Kidney (tissue), 14 donors: ENCODE results near the gene TM4SF18. TPM values are rescaled to one million over a fixed set of nuclear protein-coding genes. Genes with fewer than 3 reads are reported as not detected.
A peak's percentile ranks its signal among the peaks of the same experiment; 100 is the strongest.

Experiments used
- DNase-seq, 5 donors: peaks; one replicate each; pipeline ENCODE4 v3.0.0-alpha.2; 2013 to 2020
- FAIRE-seq: peaks from 2 replicates; lab custom pipeline; 2012; peaks lifted over from hg19 to GRCh38; lab: Jason Lieb, UNC
- H3K27ac ChIP-seq, 2 donors: one replicate each; pipeline ENCODE4 v1.7.0; 2013; ENCODE audit warnings: low read depth in 2 of 2, low read length in 2 of 2, inconsistent platforms in 1 of 2
- H3K27me3 ChIP-seq: one replicate; pipeline ENCODE4 v1.7.1; 2013; ENCODE audit warnings: low read length, inconsistent platforms; ENCODE audit not compliant: control insufficient read depth, insufficient read depth
- H3K36me3 ChIP-seq, 3 donors: one replicate each; pipeline versions ENCODE4 v1.7.0 to v1.7.1; 2013; ENCODE audit warnings: low read length in 3 of 3, control low read depth in 1 of 3, inconsistent platforms in 1 of 3; ENCODE audit not compliant: insufficient read depth in 3 of 3, control insufficient read depth in 2 of 3
- H3K4me1 ChIP-seq, 3 donors: one replicate each; pipeline versions ENCODE4 v1.7.0 to v1.7.1; 2013; ENCODE audit warnings: low read length in 3 of 3, inconsistent platforms in 1 of 3, low read depth in 1 of 3; ENCODE audit not compliant: control insufficient read depth in 2 of 3, insufficient read depth in 2 of 3
- H3K4me3 ChIP-seq, 3 donors: one replicate each; pipeline versions ENCODE4 v1.7.0 to v1.8.1; 2013; ENCODE audit warnings: low read length in 3 of 3, control low read depth in 1 of 3, inconsistent platforms in 1 of 3
- H3K9ac ChIP-seq, 3 donors: one replicate each; pipeline versions ENCODE4 v1.7.0 to v1.7.1; 2013; ENCODE audit warnings: low read length in 3 of 3, control low read depth in 1 of 3, inconsistent platforms in 1 of 3
- H3K9me3 ChIP-seq, 3 donors: one replicate each; pipeline versions ENCODE4 v1.7.0 to v1.7.1; 2013; ENCODE audit warnings: low read length in 3 of 3, control low read depth in 1 of 3, inconsistent platforms in 1 of 3; ENCODE audit not compliant: control insufficient read depth in 2 of 3, insufficient read depth in 1 of 3
- intact Hi-C: fragments of 100-400 bp; cut with DNase I; formaldehyde crosslinking; loops from one replicate; pipeline ENCODE4 v1.11.1; 2022
- polyA plus RNA-seq: library from polyadenylated mRNA; stranded (reverse); fragments of 350-450 nt; fragmentation: Illumina TruSeq; extraction: RNeasy Lipid Tissue Mini Kit (QIAGEN cat#74804); gene quantifications from one replicate; pipeline ENCODE4 v1.2.3, GENCODE V29; 2014; ENCODE audit warnings: low read depth, low replicate concordance; ENCODE audit not compliant: insufficient read depth
- total RNA-seq: library from RNA; stranded (reverse); fragmentation: NEBNext Ultra II Directional; extraction: Animal tissue kit (Norgen Biotek cat#: 25700); gene quantifications from one replicate; pipeline ENCODE4 v1.2.1, GENCODE V29; 2021
- TF ChIP-seq, protein P1 (sequence below): IDR thresholded peaks from 3 replicates; pipeline ENCODE4 v1.5.1; 2012; ENCODE audit warnings: mild to moderate bottlenecking, moderate library complexity, borderline replicate concordance; ENCODE audit not compliant: insufficient read depth; ENCODE audit errors: extremely low read depth
- donor health status: control.
- donor health status: control.
- donor health status: control.
- donor health status: control.
- donor health status: control.
- donor health status: DM: yes; HTN: yes; CAD: no.
- donor health status: Normal renal cell carcinoma (clear cell type).

Gene TM4SF18
- total and polyA plus RNA-seq, 2 donors from 2014 or later, result 14.2 to 19.7 TPM

DNA sequence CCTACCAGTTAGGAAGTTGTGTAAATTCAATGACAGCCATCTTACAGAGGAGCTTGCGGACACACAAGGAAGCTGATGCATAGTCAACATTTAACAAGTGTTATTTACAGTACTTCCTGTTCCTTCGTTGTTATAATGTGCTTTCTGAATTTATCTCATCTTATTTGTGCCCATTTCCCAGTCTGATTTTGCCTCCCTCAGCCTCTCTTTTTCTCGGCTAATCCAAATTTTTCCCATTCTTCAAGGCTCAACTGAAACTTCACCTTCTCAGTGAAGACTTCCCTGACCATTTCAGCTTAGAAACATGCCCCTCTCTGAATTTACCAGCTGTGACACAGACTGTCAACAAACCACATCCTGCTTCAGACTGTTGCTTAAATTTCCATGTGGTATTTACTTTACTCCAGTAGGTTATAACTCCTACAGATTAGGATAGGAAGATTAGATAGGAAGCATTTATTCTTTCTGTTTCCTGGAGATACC, 56.1 kb downstream of the TM4SF18 start:
- TF ChIP-seq, protein P1, sequence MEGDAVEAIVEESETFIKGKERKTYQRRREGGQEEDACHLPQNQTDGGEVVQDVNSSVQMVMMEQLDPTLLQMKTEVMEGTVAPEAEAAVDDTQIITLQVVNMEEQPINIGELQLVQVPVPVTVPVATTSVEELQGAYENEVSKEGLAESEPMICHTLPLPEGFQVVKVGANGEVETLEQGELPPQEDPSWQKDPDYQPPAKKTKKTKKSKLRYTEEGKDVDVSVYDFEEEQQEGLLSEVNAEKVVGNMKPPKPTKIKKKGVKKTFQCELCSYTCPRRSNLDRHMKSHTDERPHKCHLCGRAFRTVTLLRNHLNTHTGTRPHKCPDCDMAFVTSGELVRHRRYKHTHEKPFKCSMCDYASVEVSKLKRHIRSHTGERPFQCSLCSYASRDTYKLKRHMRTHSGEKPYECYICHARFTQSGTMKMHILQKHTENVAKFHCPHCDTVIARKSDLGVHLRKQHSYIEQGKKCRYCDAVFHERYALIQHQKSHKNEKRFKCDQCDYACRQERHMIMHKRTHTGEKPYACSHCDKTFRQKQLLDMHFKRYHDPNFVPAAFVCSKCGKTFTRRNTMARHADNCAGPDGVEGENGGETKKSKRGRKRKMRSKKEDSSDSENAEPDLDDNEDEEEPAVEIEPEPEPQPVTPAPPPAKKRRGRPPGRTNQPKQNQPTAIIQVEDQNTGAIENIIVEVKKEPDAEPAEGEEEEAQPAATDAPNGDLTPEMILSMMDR, result no peak
- FAIRE-seq, result no peak
- Histone ChIP-seq H3K9ac (no peak overlapping the region), H3K4me3 (no peak overlapping the region), H3K4me1 (no peaks in the 10 kb centered on the region), H3K27me3 (no peaks in the 10 kb centered on the region), H3K36me3 (no peaks in the 10 kb centered on the region), H3K9me3 (no peaks in the 10 kb centered on the region), H3K27ac (no peak overlapping the region)
- no peak for DNase-seq
- intact Hi-C loops, result loop anchor here (10.0 kb wide), 1 partner anchor 323 kb away; no protein-coding TSS in a partner anchor

DNA sequence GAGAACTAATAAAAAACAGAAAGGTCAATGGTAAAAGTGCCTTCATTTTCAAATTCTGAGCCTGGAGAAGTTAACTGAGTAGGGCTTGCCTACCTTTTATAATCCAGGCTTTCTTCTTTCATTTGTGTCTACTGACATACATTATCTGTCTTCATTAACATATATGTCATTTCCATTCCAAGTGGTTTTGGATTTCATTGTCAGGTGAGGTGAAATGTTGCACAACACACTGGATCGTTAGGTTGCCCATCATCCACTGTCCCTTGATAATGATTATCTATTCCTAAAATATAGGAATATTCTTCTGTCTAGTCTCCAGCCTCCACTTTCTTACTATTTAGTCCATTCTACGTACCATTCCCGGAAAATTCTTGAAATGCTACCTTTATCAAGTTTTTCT, 56.8 kb downstream of the TM4SF18 start:
- H3K36me3 ChIP-seq, result no peaks in the 10 kb centered on the region
- H3K27ac ChIP-seq, result no peak overlapping the region
- intact Hi-C loops, result loop anchor here (10.0 kb wide), 1 partner anchor 322 kb away; no protein-coding TSS in a partner anchor
- no peaks in the 10 kb centered on the region for H3K4me1 ChIP-seq
- H3K27me3 ChIP-seq, result no peaks in the 10 kb centered on the region
- DNase-seq (no peak), FAIRE-seq (no peak)
- no peak overlapping the region for H3K4me3 ChIP-seq
- H3K9ac ChIP-seq, result no peak overlapping the region
- TF ChIP-seq, protein P1, result no peak
- H3K9me3 ChIP-seq, result no peaks in the 10 kb centered on the region

DNA sequence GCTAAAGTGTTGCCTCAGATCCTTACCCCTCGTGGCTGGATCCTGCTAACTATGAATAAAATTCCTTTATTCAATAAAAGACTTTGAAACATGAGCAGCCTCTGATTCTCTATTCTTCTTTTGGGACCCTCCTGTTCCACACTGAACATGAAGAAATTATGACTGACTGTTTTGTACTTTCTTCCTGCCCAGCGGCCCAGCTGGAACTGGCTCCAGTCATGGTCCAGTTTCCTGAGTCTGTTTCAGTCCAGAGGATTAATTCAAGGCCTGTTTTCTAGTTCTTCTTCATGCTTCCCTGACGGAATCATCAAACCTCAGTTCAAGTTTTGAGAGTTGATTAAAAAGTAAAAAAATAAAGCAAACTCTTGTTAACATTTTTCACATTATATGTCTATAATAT, 59.2 kb downstream of the TM4SF18 start:
- Histone ChIP-seq H3K4me1 (no peaks in the 10 kb centered on the region), H3K4me3 (no peak overlapping the region), H3K9me3 (no peaks in the 10 kb centered on the region), H3K9ac (no peak overlapping the region), H3K27ac (no peak overlapping the region), H3K27me3 (no peaks in the 10 kb centered on the region), H3K36me3 (no peaks in the 10 kb centered on the region)
- intact Hi-C loops, result loop anchor here (10.0 kb wide), 1 partner anchor 319 kb away; no protein-coding TSS in a partner anchor
- DNase-seq (no peak), FAIRE-seq (peak; percentile 57)
- TF ChIP-seq, protein P1, result no peak
